ENCODE measurements around the gene RPL38. TPM values are rescaled to one million over a fixed set of nuclear protein-coding genes. Genes with fewer than 3 reads are reported as not detected.

Gene RPL38
- total RNA-seq, 1 donor from 2014 or later, result 1,028 TPM

GRCh38 chr17:74245871-74246270 is 42.4 kb downstream of the RPL38 start:
- TF ChIP-seq CTCF (conservative IDR thresholded peaks at IDR 0.05), result no peak
- H3K27me3 Mint-ChIP-seq, result peaks cover under 1% of the 10 kb centered on the region
- no peaks in the 10 kb centered on the region for H3K36me3 Mint-ChIP-seq
- H3K27ac Mint-ChIP-seq, result peak overlapping the region; percentile 51
- H3K9me3 Mint-ChIP-seq, result no peaks in the 10 kb centered on the region
- H3K4me3 Mint-ChIP-seq, result no peak overlapping the region
- peaks cover 10% of the 10 kb centered on the region for H3K4me1 Mint-ChIP-seq (ENCODE audit: unreplicated experiment)
- DNase-seq (ENCODE audit: extremely low spot score, unreplicated experiment), result no peak

GRCh38 chr17:74249590-74250270 is 46.3 kb downstream of the RPL38 start:
- Mint-ChIP-seq H3K9me3 (no peaks in the 10 kb centered on the region), H3K4me1 (ENCODE audit: unreplicated experiment) (peaks cover 9% of the 10 kb centered on the region), H3K27me3 (peaks cover 7% of the 10 kb centered on the region), H3K27ac (no peak overlapping the region), H3K4me3 (no peak overlapping the region), H3K36me3 (no peaks in the 10 kb centered on the region)
- DNase-seq (ENCODE audit: extremely low spot score, unreplicated experiment), result no peak
- no peak for TF ChIP-seq CTCF (conservative IDR thresholded peaks at IDR 0.05)

- Mint-ChIP-seq H3K4me3 (no peak overlapping the region), H3K9me3 (no peaks in the 10 kb centered on the region), H3K27me3 (peaks cover 7% of the 10 kb centered on the region), H3K27ac (no peak overlapping the region), H3K4me1 (ENCODE audit: unreplicated experiment) (peaks cover 7% of the 10 kb centered on the region), H3K36me3 (no peaks in the 10 kb centered on the region)
- no peak for TF ChIP-seq CTCF (conservative IDR thresholded peaks at IDR 0.05)
- DNase-seq (ENCODE audit: extremely low spot score, unreplicated experiment), result no peak
Measured at GRCh38 chr17:74250324-74250995, 47.0 kb downstream of the RPL38 start.

GRCh38 chr17:74251051-74251450 is 47.6 kb downstream of the RPL38 start:
- no peak for TF ChIP-seq CTCF (conservative IDR thresholded peaks at IDR 0.05)
- Mint-ChIP-seq H3K4me1 (ENCODE audit: unreplicated experiment) (peaks cover 2% of the 10 kb centered on the region), H3K36me3 (no peaks in the 10 kb centered on the region), H3K27ac (no peak overlapping the region), H3K9me3 (no peaks in the 10 kb centered on the region), H3K4me3 (no peak overlapping the region), H3K27me3 (peaks cover 7% of the 10 kb centered on the region)
- DNase-seq (ENCODE audit: extremely low spot score, unreplicated experiment), result no peak

- no peak for DNase-seq (ENCODE audit: extremely low spot score, unreplicated experiment)
- Mint-ChIP-seq H3K36me3 (no peaks in the 10 kb centered on the region), H3K4me1 (ENCODE audit: unreplicated experiment) (no peaks in the 10 kb centered on the region), H3K27ac (no peak overlapping the region), H3K27me3 (peaks cover 7% of the 10 kb centered on the region), H3K9me3 (no peaks in the 10 kb centered on the region), H3K4me3 (no peak overlapping the region)
- no peak for TF ChIP-seq CTCF (conservative IDR thresholded peaks at IDR 0.05)
Measured at GRCh38 chr17:74251569-74251968, 48.1 kb downstream of the RPL38 start.
